Astrocyte (in vitro differentiated cells and primary cell): ENCODE data around the gene OSBPL3. TPM values are rescaled to one million over a fixed set of nuclear protein-coding genes. Genes with fewer than 3 reads are reported as not detected.
A peak's percentile ranks its signal among the peaks of the same experiment; 100 is the strongest.

ENCODE experiments used
- DNase-seq: peaks from one replicate; pipeline ENCODE4 v3.0.0-alpha.2; 2010; ENCODE audit warnings: low read depth
- FAIRE-seq: peaks from 2 replicates; lab custom pipeline; 2011; peaks lifted over from hg19 to GRCh38; lab: Jason Lieb, UNC
- H2AFZ ChIP-seq: 2 replicates; pipeline ENCODE4 v1.6.0; 2012; ENCODE audit warnings: low read depth, low read length, inconsistent platforms
- H3K27ac ChIP-seq: 2 replicates; pipeline ENCODE4 v1.5.1; 2011; ENCODE audit warnings: low read depth, low read length, inconsistent platforms
- H3K27me3 ChIP-seq: 2 replicates; pipeline ENCODE4 v1.6.0; 2011; ENCODE audit warnings: low read length, inconsistent platforms; ENCODE audit not compliant: insufficient read depth
- H3K36me3 ChIP-seq: 2 replicates; pipeline ENCODE4 v1.5.1; 2011; ENCODE audit warnings: low read length, inconsistent platforms; ENCODE audit not compliant: insufficient read depth
- H3K4me1 ChIP-seq: 2 replicates; pipeline ENCODE4 v1.5.1; 2011; ENCODE audit warnings: low read length, inconsistent platforms; ENCODE audit not compliant: insufficient read depth
- H3K4me2 ChIP-seq: 2 replicates; pipeline ENCODE4 v1.6.0; 2012; ENCODE audit warnings: low read length, inconsistent platforms
- H3K4me3 ChIP-seq: 2 replicates; pipeline ENCODE4 v1.5.1; 2011; ENCODE audit warnings: low read depth, mild to moderate bottlenecking, low read length, inconsistent platforms; ENCODE audit not compliant: insufficient read depth
- H3K79me2 ChIP-seq: 2 replicates; pipeline ENCODE4 v1.6.0; 2012; ENCODE audit warnings: mild to moderate bottlenecking, low read length, inconsistent platforms; ENCODE audit not compliant: insufficient read depth
- H3K9ac ChIP-seq: 2 replicates; pipeline ENCODE4 v1.6.0; 2012; ENCODE audit warnings: mild to moderate bottlenecking, low read length, inconsistent platforms
- H3K9me3 ChIP-seq: 2 replicates; pipeline ENCODE4 v1.5.1; 2012; ENCODE audit warnings: low read depth, mild to moderate bottlenecking, low read length, inconsistent platforms; ENCODE audit not compliant: insufficient read depth
- H4K20me1 ChIP-seq: 2 replicates; pipeline ENCODE4 v1.6.0; 2012; ENCODE audit warnings: low read length, inconsistent platforms; ENCODE audit not compliant: insufficient read depth
- H3K27ac Mint-ChIP-seq: one replicate; pipeline ENCODE4 v1.8.0; 2021; ENCODE audit warnings: mild to moderate bottlenecking, mixed read lengths; ENCODE audit not compliant: unreplicated experiment
- H3K27me3 Mint-ChIP-seq: one replicate; pipeline ENCODE4 v1.8.0; 2021; ENCODE audit warnings: low read depth, mixed read lengths; ENCODE audit not compliant: unreplicated experiment
- H3K36me3 Mint-ChIP-seq: one replicate; pipeline ENCODE4 v1.8.0; 2021; ENCODE audit warnings: low read depth, mixed read lengths; ENCODE audit not compliant: unreplicated experiment
- H3K4me1 Mint-ChIP-seq: one replicate; pipeline ENCODE4 v1.8.0; 2021; ENCODE audit warnings: low read depth, mixed read lengths; ENCODE audit not compliant: unreplicated experiment
- H3K4me3 Mint-ChIP-seq: one replicate; pipeline ENCODE4 v1.8.0; 2021; ENCODE audit warnings: mild to moderate bottlenecking, moderate library complexity, mixed read lengths; ENCODE audit not compliant: unreplicated experiment
- H3K9me3 Mint-ChIP-seq: one replicate; pipeline ENCODE4 v1.8.0; 2021; ENCODE audit warnings: mild to moderate bottlenecking, mixed read lengths; ENCODE audit not compliant: unreplicated experiment
- CTCF ChIP-seq: IDR thresholded peaks from 2 replicates; pipeline ENCODE4 v1.5.1; 2011; ENCODE audit warnings: low read depth, mild to moderate bottlenecking, inconsistent platforms, low read length, moderate library complexity; ENCODE audit not compliant: insufficient read depth
- EZH2 ChIP-seq: IDR thresholded peaks from 2 replicates; pipeline ENCODE4 v1.6.1; 2012; ENCODE audit warnings: mild to moderate bottlenecking, low read length, inconsistent platforms; ENCODE audit not compliant: insufficient read depth
- total RNA-seq: library from RNA; stranded (reverse); gene quantifications from 2 replicates; pipeline ENCODE4 v1.2.1, GENCODE V29; 2021

The OSBPL3 gene
- total RNA-seq, 1 donor from 2014 or later, result 62.9 TPM

GRCh38 chr7:24812305-24812945 is 167.6 kb downstream of the OSBPL3 start:
- Mint-ChIP-seq H3K27me3 (no peaks in the 10 kb centered on the region), H3K9me3 (no peaks in the 10 kb centered on the region), H3K27ac (no peak overlapping the region), H3K4me1 (no peaks in the 10 kb centered on the region), H3K36me3 (peaks cover 10% of the 10 kb centered on the region), H3K4me3 (no peak overlapping the region)
- Histone ChIP-seq H3K27me3 (no peaks in the 10 kb centered on the region), H3K9ac (no peak overlapping the region), H3K4me3 (no peak overlapping the region), H3K4me1 (no peaks in the 10 kb centered on the region), H3K79me2 (no peaks in the 10 kb centered on the region), H3K9me3 (no peaks in the 10 kb centered on the region), H3K36me3 (peaks cover 31% of the 10 kb centered on the region), H2AFZ (no peak overlapping the region), H4K20me1 (no peaks in the 10 kb centered on the region), H3K27ac (no peak overlapping the region), H3K4me2 (no peak overlapping the region)
- DNase-seq, result no peak
- TF ChIP-seq CTCF, result peak; percentile 93
- no peak for TF ChIP-seq EZH2
- FAIRE-seq, result no peak

- Histone ChIP-seq H3K4me3 (no peak overlapping the region), H3K36me3 (peaks cover 23% of the 10 kb centered on the region), H3K9ac (no peak overlapping the region), H3K27ac (no peak overlapping the region), H4K20me1 (no peaks in the 10 kb centered on the region), H3K9me3 (no peaks in the 10 kb centered on the region), H2AFZ (no peak overlapping the region), H3K79me2 (no peaks in the 10 kb centered on the region), H3K4me2 (no peak overlapping the region), H3K4me1 (no peaks in the 10 kb centered on the region), H3K27me3 (no peaks in the 10 kb centered on the region)
- Mint-ChIP-seq H3K4me3 (no peak overlapping the region), H3K27ac (peak overlapping the region; percentile 62), H3K36me3 (peaks cover 16% of the 10 kb centered on the region), H3K27me3 (no peaks in the 10 kb centered on the region), H3K4me1 (no peaks in the 10 kb centered on the region), H3K9me3 (no peaks in the 10 kb centered on the region)
- TF ChIP-seq CTCF (no peak), EZH2 (no peak)
- DNase-seq (no peak), FAIRE-seq (no peak)
Measured at GRCh38 chr7:24808518-24808917, 171.5 kb downstream of the OSBPL3 start.

- Mint-ChIP-seq H3K27ac (no peak overlapping the region), H3K4me1 (no peaks in the 10 kb centered on the region), H3K9me3 (no peaks in the 10 kb centered on the region), H3K27me3 (no peaks in the 10 kb centered on the region), H3K36me3 (peaks cover 21% of the 10 kb centered on the region), H3K4me3 (no peak overlapping the region)
- no peak overlapping the region for H3K27ac ChIP-seq
- no peak for DNase-seq
- TF ChIP-seq CTCF, result no peak
- TF ChIP-seq EZH2, result no peak
- no peaks in the 10 kb centered on the region for H3K4me1 ChIP-seq
- H3K4me3 ChIP-seq, result no peak overlapping the region
- H4K20me1 ChIP-seq, result no peaks in the 10 kb centered on the region
- H3K9me3 ChIP-seq, result no peaks in the 10 kb centered on the region
- FAIRE-seq, result no peak
- H3K9ac ChIP-seq, result no peak overlapping the region
- H3K4me2 ChIP-seq, result no peak overlapping the region
- no peak overlapping the region for H2AFZ ChIP-seq
- no peaks in the 10 kb centered on the region for H3K27me3 ChIP-seq
- H3K79me2 ChIP-seq, result no peaks in the 10 kb centered on the region
- peaks cover 29% of the 10 kb centered on the region for H3K36me3 ChIP-seq
Measured at GRCh38 chr7:24802300-24802699, 177.7 kb downstream of the OSBPL3 start.
